AG04450 (cell line): ENCODE results near the gene LMAN1L. TPM values are rescaled to one million over a fixed set of nuclear protein-coding genes. Genes with fewer than 3 reads are reported as not detected.

Experiments
- CTCF ChIA-PET: fragments of 300-600, 350-600 bp; formaldehyde crosslinking; extraction: SDS; loops from one replicate; lab custom pipeline; 2022; ENCODE audit warnings: antibody characterized with exemption, inconsistent platforms; lab: Charles Lee
- POLR2A ChIA-PET: fragments of 350-600 bp; formaldehyde crosslinking; extraction: SDS; loops from one replicate; lab custom pipeline; 2021; ENCODE audit warnings: antibody characterized with exemption, inconsistent platforms; lab: Yijun Ruan, JAX
- DNase-seq: peaks from one replicate; pipeline ENCODE4 v3.0.0-alpha.2; 2011; ENCODE audit warnings: low read depth, low spot score
- H3K27ac ChIP-seq: one replicate; pipeline ENCODE4 v1.5.1; 2012; ENCODE audit warnings: low read depth, low read length, control low read depth
- H3K27me3 ChIP-seq: one replicate; pipeline ENCODE4 v1.6.0; 2012; ENCODE audit warnings: low read length; ENCODE audit not compliant: control insufficient read depth, insufficient read depth
- H3K4me3 ChIP-seq: 2 replicates; pipeline ENCODE4 v1.5.1; 2011; ENCODE audit warnings: mild to moderate bottlenecking, low read depth, low read length, control low read depth
- H3K9me3 ChIP-seq: 2 replicates; pipeline ENCODE4 v1.5.1; 2012; ENCODE audit warnings: low read length; ENCODE audit not compliant: control insufficient read depth, insufficient read depth
- CTCF ChIP-seq: IDR thresholded peaks from 2 replicates; pipeline ENCODE4 v1.5.1; 2011; ENCODE audit warnings: low read depth, low read length, control low read depth, inconsistent platforms
- polyA plus RNA-seq: library from polyadenylated mRNA; depleted of rRNA; stranded (reverse); fragments of >200 nt; gene quantifications from 2 replicates; pipeline ENCODE4 v1.2.3, GENCODE V29; 2011; rRNA removed
- small RNA-seq: library from RNA; depleted of rRNA; stranded (forward); fragments of <200 nt; gene quantifications from one replicate; pipeline ENCODE3, GENCODE V24; 2012; ENCODE audit warnings: low read depth; ENCODE audit not compliant: insufficient read length

LMAN1L gene
- polyA plus RNA-seq, 1 experiment, result not detected

DNA sequence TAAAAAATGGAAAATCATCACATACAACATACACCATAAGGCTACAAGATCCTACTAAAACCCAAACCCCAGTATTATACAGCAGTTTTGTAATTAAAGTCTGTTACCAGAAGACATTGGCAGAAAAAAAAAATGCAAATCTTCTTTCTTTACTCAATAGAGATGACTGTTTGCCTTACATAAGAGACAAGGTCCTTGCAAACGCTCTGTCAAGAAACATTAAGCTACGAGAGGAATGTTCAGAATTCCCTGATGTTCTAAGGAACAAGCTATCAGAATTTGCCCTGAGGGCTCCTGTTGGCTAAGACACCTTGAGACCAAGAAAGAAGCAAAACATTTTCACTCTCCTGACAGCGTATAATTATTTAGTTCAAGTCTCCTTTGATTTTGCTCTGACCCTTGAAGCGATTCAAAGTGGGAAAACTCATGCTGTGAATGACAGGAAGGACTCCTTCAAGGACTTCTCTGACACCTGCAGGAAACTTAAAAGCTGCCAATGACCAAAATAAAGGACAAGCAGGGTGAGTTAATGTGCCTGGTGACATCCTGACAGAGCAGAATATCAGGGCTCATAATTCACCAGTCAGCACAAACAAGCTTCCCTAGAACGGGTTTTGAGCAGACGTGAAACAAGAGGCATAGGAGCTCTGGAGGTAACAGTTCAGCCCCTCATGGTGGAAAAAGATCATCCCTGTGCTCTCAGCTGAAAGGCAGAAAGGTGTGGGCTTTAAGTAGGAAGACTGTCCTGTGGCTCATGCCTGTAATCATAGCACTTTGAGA is 58.0 kb downstream of the LMAN1L start:
- peak overlapping the region; percentile 22 for H3K27ac ChIP-seq
- CTCF ChIA-PET, result interaction anchor here (0.6 to 2.4 kb wide), 3 partner anchors 11 to 100 kb away, joined by 3 to 27 read pairs (median 8); no protein-coding TSS in a partner anchor
- TF ChIP-seq CTCF, result no peak
- no peaks in the 10 kb centered on the region for H3K27me3 ChIP-seq
- DNase-seq, result no peak
- POLR2A ChIA-PET, result interaction anchor here (1.2 kb wide), 1 partner anchor 26 kb away, joined by 4 read pairs; no protein-coding TSS in a partner anchor
- no peak overlapping the region for H3K4me3 ChIP-seq
- H3K9me3 ChIP-seq, result no peaks in the 10 kb centered on the region

GRCh38 chr15:74872702-74873035 is 60.0 kb downstream of the LMAN1L start:
- POLR2A ChIA-PET, result interaction anchor here (1.4 kb wide), 1 partner anchor 12 kb away, joined by 5 read pairs; no protein-coding TSS in a partner anchor
- CTCF ChIA-PET, result interaction anchor here (1.2 kb wide), 1 partner anchor 29 kb away, joined by 4 read pairs; no protein-coding TSS in a partner anchor
- Histone ChIP-seq H3K4me3 (peak overlapping the region; percentile 93), H3K9me3 (no peaks in the 10 kb centered on the region), H3K27me3 (peaks cover 5% of the 10 kb centered on the region), H3K27ac (peak overlapping the region; percentile 95)
- DNase-seq, result no peak
- no peak for TF ChIP-seq CTCF

DNA sequence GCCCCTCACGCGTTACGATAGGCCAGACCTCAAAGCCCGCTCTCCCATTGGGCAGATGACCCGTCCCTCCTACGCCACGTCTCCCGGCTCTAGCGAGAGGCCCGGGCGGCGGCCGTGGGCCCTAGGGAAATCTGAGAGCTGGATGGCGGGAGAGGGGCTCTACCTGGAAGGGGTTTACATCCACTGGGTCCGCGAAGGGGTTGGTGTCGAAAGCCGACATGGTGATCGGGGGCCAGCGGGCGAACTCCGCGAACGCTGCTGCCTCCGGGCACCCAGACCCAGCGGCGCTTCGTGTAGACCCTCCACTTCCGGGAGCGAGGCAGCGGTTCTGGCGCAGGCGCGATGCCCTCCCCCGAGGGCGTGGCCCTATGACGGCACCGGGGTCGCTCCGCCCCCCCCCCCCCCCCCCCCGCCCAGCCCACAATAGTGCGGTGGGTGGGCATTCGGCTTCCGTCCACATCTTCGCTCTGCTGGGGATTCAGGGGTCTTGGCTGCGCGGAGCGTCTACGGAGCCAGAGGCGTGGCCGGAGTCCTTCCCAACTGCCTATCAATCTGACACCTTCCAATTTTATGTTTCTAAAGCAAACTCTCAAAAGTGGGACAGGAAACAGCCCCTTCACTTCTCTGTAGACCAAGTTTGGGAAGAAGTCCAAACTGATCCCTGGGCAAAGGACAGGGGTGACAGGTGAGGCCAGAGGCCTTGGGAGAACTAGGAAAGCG is 60.6 kb downstream of the LMAN1L start, which contains the start of gene SCAMP2:
TSS of gene SCAMP2 (minus strand) at position 330 of the 720 bp plus-strand sequence. CDS start at position 220, 110 bp downstream.
- CTCF ChIA-PET, result interaction anchor here (0.6 to 1.2 kb wide), 2 partner anchors 17 to 28 kb away, joined by 4 to 6 read pairs; no protein-coding TSS in a partner anchor
- POLR2A ChIA-PET, result interaction anchor here (0.6 to 1.4 kb wide), 2 partner anchors 12 kb away, joined by 4 to 5 read pairs; no protein-coding TSS in a partner anchor
- H3K9me3 ChIP-seq, result no peaks in the 10 kb centered on the region

DNA sequence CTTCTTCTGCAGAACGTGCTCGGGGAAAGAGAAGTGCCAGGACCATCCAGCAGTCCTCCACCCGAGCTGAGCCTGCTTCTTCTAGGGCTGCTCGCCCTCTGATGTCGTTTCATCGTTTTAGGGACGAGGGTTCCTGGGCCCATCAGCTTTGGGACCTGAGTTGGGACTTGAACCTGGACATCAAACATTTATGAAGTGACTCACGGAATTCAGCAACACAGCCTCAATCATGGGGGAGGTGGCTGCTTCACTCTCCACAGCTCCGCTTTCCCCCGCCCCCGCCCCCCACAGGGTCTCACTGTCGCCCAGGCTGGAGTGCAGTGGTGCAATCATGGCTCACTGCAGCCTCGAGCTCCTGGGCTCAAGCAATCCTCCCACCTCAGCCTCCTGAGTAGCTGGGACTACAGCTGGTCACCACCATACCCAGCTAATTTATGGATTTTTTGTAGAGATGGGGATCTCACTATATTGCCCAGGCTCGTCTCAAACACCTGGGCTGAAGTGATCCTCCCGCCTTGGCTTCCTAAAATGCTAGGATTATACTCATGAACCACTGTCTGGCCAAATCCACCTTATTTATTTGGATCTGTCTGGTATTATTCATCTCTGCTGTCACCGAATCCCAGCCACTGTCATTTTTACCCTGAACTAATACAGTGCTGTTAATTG is 61.3 kb downstream of the LMAN1L start:
- CTCF ChIA-PET, result interaction anchor here (1.2 to 2.1 kb wide), 2 partner anchors 27 to 28 kb away, joined by 4 to 15 read pairs; no protein-coding TSS in a partner anchor
- DNase-seq, result no peak
- POLR2A ChIA-PET, result interaction anchor here (0.6 to 1.4 kb wide), 3 partner anchors 11 to 197 kb away, joined by 4 to 7 read pairs (median 5); no protein-coding TSS in a partner anchor
- peaks cover 5% of the 10 kb centered on the region for H3K27me3 ChIP-seq
- no peaks in the 10 kb centered on the region for H3K9me3 ChIP-seq
- peak overlapping the region; percentile 39 for H3K27ac ChIP-seq
- peak overlapping the region; percentile 93 for H3K4me3 ChIP-seq
- TF ChIP-seq CTCF, result no peak

More for the DNA sequence above, 60.6 kb downstream of the LMAN1L start, which contains the start of gene SCAMP2:
- Histone ChIP-seq H3K27me3 (peaks cover 5% of the 10 kb centered on the region), H3K27ac (peak within 1 kb of the TSS; percentile 95), H3K4me3 (peak within 1 kb of the TSS; percentile 93)
- DNase-seq, result peak; percentile 78
- TF ChIP-seq CTCF, result no peak

Small RNAs within 50 kb of the gene (small RNA-seq; reads per million reads assigned to genes)
- gene CPLX3 (not detected), gene MIR4513 (not detected), gene MIR6882 (0.81 reads per million)

Other genes starting within 250 kb of the LMAN1L start
- 34.9 and 41.2 TPM in 2 replicates for gene CLK3, start 197.0 kb upstream of the LMAN1L start, polyA plus RNA-seq
- 37.1 and 43.6 TPM in 2 replicates for gene EDC3, start 116.8 kb upstream of the LMAN1L start, polyA plus RNA-seq
- gene CYP1A1, start 87.3 kb upstream of the LMAN1L start, polyA plus RNA-seq, result 0.04 TPM in 1 of 2 replicates, not detected in the other
- not detected in 2 replicates for gene CYP1A2, start 64.0 kb upstream of the LMAN1L start, polyA plus RNA-seq
- gene CSK, start 30.8 kb upstream of the LMAN1L start, polyA plus RNA-seq, result 17.2 and 25.1 TPM in 2 replicates
- not detected in 2 replicates for gene CPLX3, start 13.8 kb downstream of the LMAN1L start, polyA plus RNA-seq
- 14.2 and 18.6 TPM in 2 replicates for gene ULK3, start 30.3 kb downstream of the LMAN1L start, polyA plus RNA-seq
- 116 and 127 TPM in 2 replicates for gene SCAMP2, start 60.5 kb downstream of the LMAN1L start, polyA plus RNA-seq
- gene MPI, start 77.2 kb downstream of the LMAN1L start, polyA plus RNA-seq, result 55.5 and 69.4 TPM in 2 replicates
- 38.2 and 43.2 TPM in 2 replicates for gene FAM219B, start 94.0 kb downstream of the LMAN1L start, polyA plus RNA-seq
- gene COX5A, start 125.2 kb downstream of the LMAN1L start, polyA plus RNA-seq, result 134 and 147 TPM in 2 replicates
- gene RPP25, start 143.9 kb downstream of the LMAN1L start, polyA plus RNA-seq, result 0.25 and 0.31 TPM in 2 replicates
- gene SCAMP5, start 182.7 kb downstream of the LMAN1L start, polyA plus RNA-seq, result 2.1 TPM in 2 replicates
- gene PPCDC, start 210.8 kb downstream of the LMAN1L start, polyA plus RNA-seq, result 5.5 and 7.1 TPM in 2 replicates